Liver (tissue), 9 donors: ENCODE measurements around the gene TFE3. TPM values are rescaled to one million over a fixed set of nuclear protein-coding genes. Genes with fewer than 3 reads are reported as not detected.

Experiments used
- DNase-seq: peaks from one replicate; pipeline ENCODE4 v3.0.0-alpha.2; 2017; ENCODE audit warnings: low spot score
- H3K27ac ChIP-seq, 2 donors: one replicate each; pipeline ENCODE4 v1.7.0; 2013; ENCODE audit warnings: inconsistent platforms in 2 of 2, low read length in 2 of 2, control low read depth in 1 of 2, low read depth in 1 of 2, mild to moderate bottlenecking in 1 of 2
- H3K27me3 ChIP-seq, 4 donors: one replicate each; pipeline versions ENCODE4 v1.6.1 to v1.7.0; 2013; ENCODE audit warnings: low read length in 3 of 4, inconsistent platforms in 1 of 4, mild to moderate bottlenecking in 1 of 4, moderate library complexity in 1 of 4; ENCODE audit not compliant: control insufficient read depth in 4 of 4, insufficient read depth in 4 of 4
- H3K36me3 ChIP-seq, 4 donors: one replicate each; pipeline versions ENCODE4 v1.6.1 to v1.7.0; 2013; ENCODE audit warnings: low read length in 3 of 4, mild to moderate bottlenecking in 3 of 4, low read depth in 1 of 4, moderate library complexity in 1 of 4; ENCODE audit not compliant: control insufficient read depth in 4 of 4, insufficient read depth in 3 of 4
- H3K4me1 ChIP-seq, 4 donors: one replicate each; pipeline versions ENCODE4 v1.6.1 to v1.7.0; 2013; ENCODE audit warnings: low read length in 3 of 4, mild to moderate bottlenecking in 3 of 4, moderate library complexity in 1 of 4; ENCODE audit not compliant: control insufficient read depth in 4 of 4, insufficient read depth in 4 of 4
- H3K4me3 ChIP-seq, 3 donors: one replicate each; pipeline versions ENCODE4 v1.6.1 to v1.7.0; 2013; ENCODE audit warnings: low read length in 3 of 3, control low read depth in 1 of 3, low read depth in 1 of 3, mild to moderate bottlenecking in 1 of 3
- H3K9ac ChIP-seq, 2 donors: one replicate each; pipeline ENCODE4 v1.7.0; 2013; ENCODE audit warnings: low read length in 2 of 2, mild to moderate bottlenecking in 2 of 2, moderate library complexity in 2 of 2, control low read depth in 1 of 2, low read depth in 1 of 2
- H3K9me3 ChIP-seq, 4 donors: one replicate each; pipeline versions ENCODE4 v1.6.1 to v1.7.0; 2013; ENCODE audit warnings: low read length in 3 of 4; ENCODE audit not compliant: control insufficient read depth in 4 of 4
- CTCF ChIP-seq: fragments of 150-350 bp; IDR thresholded peaks from 2 replicates; pipeline ENCODE4 v1.5.1; 2017; ENCODE audit warnings: improper control_type of control experiment, low read depth, low read length; ENCODE audit not compliant: missing input control
- EGR1 ChIP-seq, 2 donors: IDR thresholded peaks; 2 replicates each; pipeline ENCODE4 v1.6.1; 2016 to 2018; ENCODE audit warnings: antibody characterized with exemption in 2 of 2, low read depth in 2 of 2
- FOXA1 ChIP-seq: IDR thresholded peaks from 2 replicates; pipeline ENCODE4 v1.6.1; 2016; ENCODE audit warnings: antibody characterized with exemption
- FOXA2 ChIP-seq: IDR thresholded peaks from 2 replicates; pipeline ENCODE4 v1.6.1; 2016; ENCODE audit warnings: antibody characterized with exemption
- GABPA ChIP-seq, 2 donors: IDR thresholded peaks in 1 of 2; conservative IDR thresholded peaks in 1 of 2; 2 replicates each; pipeline ENCODE4 v1.6.1; 2016; ENCODE audit warnings: antibody characterized with exemption in 2 of 2, mild to moderate bottlenecking in 1 of 2, moderate library complexity in 1 of 2
- HNF4A ChIP-seq, 2 donors: conservative IDR thresholded peaks; 2 replicates each; pipeline ENCODE4 v1.6.1; 2016; ENCODE audit warnings: antibody characterized with exemption in 2 of 2, mild to moderate bottlenecking in 2 of 2
- HNF4G ChIP-seq: IDR thresholded peaks from 2 replicates; pipeline ENCODE4 v1.6.1; 2016; ENCODE audit warnings: antibody characterized with exemption
- JUND ChIP-seq, 2 donors: IDR thresholded peaks; 2 replicates each; pipeline ENCODE4 v1.6.1; 2016; ENCODE audit warnings: antibody characterized with exemption in 2 of 2
- RAD21 ChIP-seq, 2 donors: IDR thresholded peaks; 2 replicates each; pipeline ENCODE4 v1.6.1; 2016; ENCODE audit warnings: antibody characterized with exemption in 2 of 2, mild to moderate bottlenecking in 2 of 2
- REST ChIP-seq: IDR thresholded peaks from 2 replicates; pipeline ENCODE4 v1.6.1; 2016; ENCODE audit warnings: antibody characterized with exemption, mild to moderate bottlenecking
- RXRA ChIP-seq, 2 donors: IDR thresholded peaks; 2 replicates each; pipeline ENCODE4 v1.6.1; 2017 to 2018; ENCODE audit warnings: antibody characterized with exemption in 2 of 2, mild to moderate bottlenecking in 1 of 2
- SP1 ChIP-seq: IDR thresholded peaks from 2 replicates; pipeline ENCODE4 v1.6.1; 2018; ENCODE audit warnings: antibody characterized with exemption, mild to moderate bottlenecking
- TAF1 ChIP-seq: conservative IDR thresholded peaks from 2 replicates; pipeline ENCODE4 v1.6.1; 2016; ENCODE audit warnings: antibody characterized with exemption, mild to moderate bottlenecking
- YY1 ChIP-seq: IDR thresholded peaks from 2 replicates; pipeline ENCODE4 v1.6.1; 2016; ENCODE audit warnings: antibody characterized with exemption, mild to moderate bottlenecking
- WGBS: extraction: QIAGEN DNeasy Blood & Tissue Kit; methylation state at CpG from one replicate; pipeline ENCODE4 v1.1.7; 2013; 5-methylcytosine and 5-hydroxymethylcytosine counted together
- polyA plus RNA-seq, 2 donors: library from polyadenylated mRNA; stranded (reverse) in 1 of 2; unstranded in 1 of 2; fragments of 200-250 nt in 1 of 2; fragments of >200 nt in 1 of 2; fragmentation: Nextera tagmentation in 1 of 2; extraction: Ambion mirVana in 1 of 2; gene quantifications; one replicate each; pipeline versions ENCODE4 v1.2.1 to v1.2.3, GENCODE V29; 2013 to 2015
- total RNA-seq, 2 donors: library from RNA; depleted of rRNA; stranded (reverse); fragments of >200 nt; gene quantifications; one replicate each; pipeline ENCODE4 v1.2.3, GENCODE V29; 2014
- TF ChIP-seq, protein P1 (sequence below): IDR thresholded peaks from 2 replicates; pipeline ENCODE4 v1.6.1; 2016; ENCODE audit warnings: antibody characterized with exemption
- TF ChIP-seq, protein P2 (sequence below): IDR thresholded peaks from 2 replicates; pipeline ENCODE4 v1.6.1; 2016; ENCODE audit warnings: antibody characterized with exemption
- donor health status: healthy.
- donor health status: healthy.
- donor health status: healthy.
- donor health status: healthy.
- donor health status: healthy.

Gene TFE3
- total and polyA plus RNA-seq, 4 donors: 8.6 to 22.4 (median 13.3) TPM

- peaks cover 0 to 2% (median under 1%) of the 10 kb centered on the region in 4 donors for H3K36me3 ChIP-seq
- DNase-seq: no peak
- no peak for TF ChIP-seq CTCF
- TF ChIP-seq FOXA1: no peak
- no peak for TF ChIP-seq HNF4A (conservative IDR thresholded peaks at IDR 0.05)
- TF ChIP-seq RXRA (IDR thresholded peaks at IDR 0.05): no peak
- TF ChIP-seq EGR1 (IDR thresholded peaks at IDR 0.05; ENCODE audit: low read depth in 2 of 2): no peak
- no peak for TF ChIP-seq SP1
- TF ChIP-seq, protein P1, sequence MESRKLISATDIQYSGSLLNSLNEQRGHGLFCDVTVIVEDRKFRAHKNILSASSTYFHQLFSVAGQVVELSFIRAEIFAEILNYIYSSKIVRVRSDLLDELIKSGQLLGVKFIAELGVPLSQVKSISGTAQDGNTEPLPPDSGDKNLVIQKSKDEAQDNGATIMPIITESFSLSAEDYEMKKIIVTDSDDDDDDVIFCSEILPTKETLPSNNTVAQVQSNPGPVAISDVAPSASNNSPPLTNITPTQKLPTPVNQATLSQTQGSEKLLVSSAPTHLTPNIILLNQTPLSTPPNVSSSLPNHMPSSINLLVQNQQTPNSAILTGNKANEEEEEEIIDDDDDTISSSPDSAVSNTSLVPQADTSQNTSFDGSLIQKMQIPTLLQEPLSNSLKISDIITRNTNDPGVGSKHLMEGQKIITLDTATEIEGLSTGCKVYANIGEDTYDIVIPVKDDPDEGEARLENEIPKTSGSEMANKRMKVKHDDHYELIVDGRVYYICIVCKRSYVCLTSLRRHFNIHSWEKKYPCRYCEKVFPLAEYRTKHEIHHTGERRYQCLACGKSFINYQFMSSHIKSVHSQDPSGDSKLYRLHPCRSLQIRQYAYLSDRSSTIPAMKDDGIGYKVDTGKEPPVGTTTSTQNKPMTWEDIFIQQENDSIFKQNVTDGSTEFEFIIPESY: no peak
- no peak for TF ChIP-seq RAD21 (IDR thresholded peaks at IDR 0.05)
- no peak for TF ChIP-seq TAF1
- TF ChIP-seq GABPA (IDR thresholded peaks at IDR 0.05 in 1 of 2, conservative IDR thresholded peaks at IDR 0.05 in 1 of 2): no peak
- TF ChIP-seq FOXA2: no peak
- no peak for TF ChIP-seq REST
- TF ChIP-seq, protein P2, sequence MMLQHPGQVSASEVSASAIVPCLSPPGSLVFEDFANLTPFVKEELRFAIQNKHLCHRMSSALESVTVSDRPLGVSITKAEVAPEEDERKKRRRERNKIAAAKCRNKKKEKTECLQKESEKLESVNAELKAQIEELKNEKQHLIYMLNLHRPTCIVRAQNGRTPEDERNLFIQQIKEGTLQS: no peak
- TF ChIP-seq YY1: no peak
- no peak for TF ChIP-seq HNF4G
- H3K9me3 ChIP-seq: peaks cover 0 to 4% (median 0%) of the 10 kb centered on the region in 4 donors
- peak overlapping the region; percentile 31 to 34 for H3K9ac ChIP-seq
- peaks cover 0 to 3% (median 0%) of the 10 kb centered on the region in 4 donors for H3K27me3 ChIP-seq
- 22% methylated on average over 6 of the region's 6 CpGs for WGBS
- peaks cover 0 to 7% (median 3%) of the 10 kb centered on the region in 4 donors for H3K4me1 ChIP-seq
- peak overlapping the region; percentile 53 to 69 (median 69) for H3K4me3 ChIP-seq
- H3K27ac ChIP-seq: peak overlapping the region; percentile 60 to 76
Observed at GRCh38 chrX:49059201-49059600, 16.0 kb upstream of the TFE3 start.

DNA sequence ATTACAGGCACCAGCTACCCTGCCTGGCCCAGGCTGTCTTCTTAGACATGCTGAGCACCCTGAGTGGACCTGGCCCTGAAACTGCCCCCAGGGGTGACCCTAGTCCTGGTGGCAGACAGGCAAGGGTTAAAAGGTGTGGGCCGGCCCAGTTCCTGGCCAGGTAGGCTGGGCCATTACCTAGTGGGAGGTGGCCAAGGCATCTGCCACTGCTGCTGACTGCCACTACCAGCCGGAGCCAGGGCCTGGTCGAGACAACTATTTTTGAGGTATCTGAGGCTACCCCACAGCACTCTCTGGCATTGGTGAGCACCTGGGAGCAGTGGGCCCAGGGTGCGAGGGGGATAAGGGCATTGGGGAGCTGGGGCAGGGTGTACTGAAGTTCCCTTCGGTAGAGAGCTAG, 15.6 kb upstream of the TFE3 start, which contains the start of gene CCDC120:
CCDC120 (plus strand) TSS at position 206 of the 400 bp plus-strand sequence. CDS start 3,043 bp downstream, outside the sequence.
- peaks cover 0 to 5% (median 0%) of the 10 kb centered on the region in 4 donors for H3K9me3 ChIP-seq
- TF ChIP-seq JUND (IDR thresholded peaks at IDR 0.05): no peak
- TF ChIP-seq, protein P1: no peak
- TF ChIP-seq HNF4A (conservative IDR thresholded peaks at IDR 0.05): peak in 1 of 2 donors; percentile 22
- peak in 1 of 2 donors; percentile 23 for TF ChIP-seq RAD21 (IDR thresholded peaks at IDR 0.05)
- TF ChIP-seq RXRA (IDR thresholded peaks at IDR 0.05): peak in 1 of 2 donors; percentile 18
- peaks cover 0 to 2% (median under 1%) of the 10 kb centered on the region in 4 donors for H3K36me3 ChIP-seq
- peak within 1 kb of the TSS; percentile 31 to 34 for H3K9ac ChIP-seq
- peaks cover 0 to 3% (median 0%) of the 10 kb centered on the region in 4 donors for H3K27me3 ChIP-seq
- peaks cover 0 to 7% (median 3%) of the 10 kb centered on the region in 4 donors for H3K4me1 ChIP-seq
- H3K4me3 ChIP-seq: peak within 1 kb of the TSS; percentile 53 to 69 (median 69)
- peak within 1 kb of the TSS; percentile 60 to 76 for H3K27ac ChIP-seq
- no peak for DNase-seq
- 19% methylated on average over 5 of the region's 5 CpGs for WGBS
